Measurements from ENCODE around the gene GMPR2. TPM values are rescaled to one million over a fixed set of nuclear protein-coding genes. Genes with fewer than 3 reads are reported as not detected.

Gene GMPR2
- total and polyA plus RNA-seq, 2 of the 4 experiments (the other 2 are of a cell fraction), result 63.7 to 92.5 TPM

- H2AFZ ChIP-seq (replicated peaks; ENCODE audit: low read length, poor library complexity), result no peak overlapping the region
- peaks cover 16% of the 10 kb centered on the region; the same call in 1 of the 2 replicates for H3K9me1 ChIP-seq (ENCODE audit: insufficient read depth, low read length)
- H4K91ac ChIP-seq (ENCODE audit: insufficient read depth, low read depth, low read length), result no peak overlapping the region
- no peak overlapping the region for H3K14ac ChIP-seq (replicated peaks; ENCODE audit: low read depth, low read length)
- CTCF ChIA-PET, result interaction anchor here (0.6 to 1.5 kb wide), 3 partner anchors 9 to 1062 kb away, joined by 3 to 4 read pairs (median 3); partner anchors contain the start of gene TINF2
- no peak for TF ChIP-seq USF2 (IDR thresholded peaks at IDR 0.05; ENCODE audit: low read depth, low read length)
- TF ChIP-seq BHLHE40 (IDR thresholded peaks at IDR 0.05; ENCODE audit: low read depth, low read length), result no peak
- no peak for TF ChIP-seq CTCF (conservative IDR thresholded peaks at IDR 0.05; ENCODE audit: low read depth, low read length)
- no peak for TF ChIP-seq CEBPB (IDR thresholded peaks at IDR 0.05; ENCODE audit: low read depth, low read length)
- TF ChIP-seq MXI1 (IDR thresholded peaks at IDR 0.05; ENCODE audit: borderline replicate concordance, low read depth, low read length), result no peak
- TF ChIP-seq RAD21 (IDR thresholded peaks at IDR 0.05; ENCODE audit: low read length), result no peak
- TF ChIP-seq RFX5 (IDR thresholded peaks at IDR 0.05; ENCODE audit: low read depth, low read length), result no peak
- TF ChIP-seq CHD1 (IDR thresholded peaks at IDR 0.05; ENCODE audit: low read depth, low read length), result no peak
- TF ChIP-seq NFE2L2 (IDR thresholded peaks at IDR 0.05; ENCODE audit: low read depth, low read length), result no peak
- no peak for TF ChIP-seq MAFK (IDR thresholded peaks at IDR 0.05; ENCODE audit: low read depth, low read length)
- no peak for TF ChIP-seq RCOR1 (IDR thresholded peaks at IDR 0.05; ENCODE audit: insufficient replicate concordance, low read length)
- no peak for TF ChIP-seq FOS (IDR thresholded peaks at IDR 0.05; ENCODE audit: low read depth, low read length)
- TF ChIP-seq POLR2A (IDR thresholded peaks at IDR 0.05; ENCODE audit: low read depth, low read length), result no peak
- no peak for TF ChIP-seq MAZ (IDR thresholded peaks at IDR 0.05; ENCODE audit: borderline replicate concordance, low read depth, low read length)
- TF ChIP-seq ELK1 (IDR thresholded peaks at IDR 0.05; ENCODE audit: borderline replicate concordance, low read depth, low read length), result no peak
- no peak for TF ChIP-seq SMC3 (IDR thresholded peaks at IDR 0.05; ENCODE audit: low read depth, low read length)
- peaks cover 0 to 2% of the 10 kb centered on the region in 2 experiments; a peak in 1 of 4 replicates for H3K79me1 ChIP-seq (ENCODE audit: low read depth in 1 of 2, low read length in 2 of 2)
- no peaks in the 10 kb centered on the region for H3K9me3 ChIP-seq (ENCODE audit: control insufficient read depth, insufficient read depth, low read length)
- no peak for ATAC-seq (ENCODE audit: low read depth)
- H3K4me1 ChIP-seq (ENCODE audit: control insufficient read depth, insufficient read depth, low read length), result peaks cover 8% of the 10 kb centered on the region
- H3K4me3 ChIP-seq (ENCODE audit: insufficient read depth, low read depth, low read length), result no peak overlapping the region
- no peak overlapping the region for H2BK120ac ChIP-seq (ENCODE audit: low read depth, low read length)
- WGBS, 2 experiments (ENCODE audit: extremely low coverage in 2 of 2, insufficient read length in 1 of 2), result 79% methylated on average over 11 of the region's 19 CpGs; no CpG with 5 or more reads in 1 of the 2 experiments
- BruUV-seq (replicated peaks), result no TSS peak
- no peak overlapping the region for H4K8ac ChIP-seq (ENCODE audit: low read depth in 2 of 2, low read length in 2 of 2)
- no peak overlapping the region for H4K5ac ChIP-seq (ENCODE audit: low read depth, low read length)
- intact Hi-C loops (cut with micrococcal nuclease), result no loop called here
- H3K4me2 ChIP-seq (ENCODE audit: low read depth, low read length), result no peak overlapping the region
- no peak for DNase-seq
- H3K36me3 ChIP-seq (ENCODE audit: control insufficient read depth, insufficient read depth, low read length), result peaks cover 13% of the 10 kb centered on the region; the same call in 1 of the 2 replicates
- no peaks in the 10 kb centered on the region for H3K27me3 ChIP-seq (ENCODE audit: control insufficient read depth, insufficient read depth, low read length)
- no peak overlapping the region for H3K27ac ChIP-seq (ENCODE audit: insufficient read depth, low read length)
- H2BK20ac ChIP-seq (ENCODE audit: low read depth, low read length), result no peak overlapping the region
- H3K9ac ChIP-seq (ENCODE audit: low read depth, low read length), result no peak overlapping the region
- no peak overlapping the region for H2AK5ac ChIP-seq (ENCODE audit: low read depth, low read length)
- no peak overlapping the region for H3K18ac ChIP-seq (ENCODE audit: low read depth, low read length)
- in situ Hi-C loops (cut with MboI; ENCODE audit: low sequenced_read_pairs), result no loop called here
- H2AK9ac ChIP-seq (replicated peaks; ENCODE audit: low read depth, low read length, poor library complexity), result no peak overlapping the region
- no peak overlapping the region for H3K4ac ChIP-seq (ENCODE audit: low read depth, low read length)
- no peak overlapping the region for H2BK5ac ChIP-seq (ENCODE audit: low read depth, low read length, poor library complexity, severe bottlenecking)
- no peak overlapping the region for H2BK15ac ChIP-seq (ENCODE audit: low read depth, low read length)
- dilution Hi-C loops (cut with HindIII; ENCODE audit: low sequenced_read_pairs, unreplicated experiment), result no loop called here
- H4K20me1 ChIP-seq (ENCODE audit: insufficient read depth, low read length), result no peaks in the 10 kb centered on the region
- H3K23ac ChIP-seq (ENCODE audit: low read depth, low read length), result no peak overlapping the region
- POLR2A ChIA-PET (ENCODE audit: unreplicated experiment), result no interaction called here
- H3K56ac ChIP-seq (ENCODE audit: extremely low read depth, insufficient read depth, low read length), result no peak overlapping the region
These were observed 29.2 kb downstream of the GMPR2 start for GRCh38 chr14:24261969-24262327.

Measured in IMR-90 (cell line).